GM18517 (cell line): ENCODE results near the gene POLN.
"Not testable (repeated sequence)": the region's sequence is repeated elsewhere in the genome, so short reads cannot be mapped to it uniquely, and the experiment has no call there.

ENCODE experiments used
- ATAC-seq: cut with Tn5 transposase; IDR thresholded peaks from one replicate; pipeline ENCODE4 v1.9.1; 2021; ENCODE audit warnings: mild to moderate bottlenecking, moderate library complexity; ENCODE audit not compliant: unreplicated experiment

POLN gene

GRCh38 chr4:2172161-2172560, 69.8 kb downstream of the POLN start:
- ATAC-seq, result no peak

- no peak for ATAC-seq
Observed at GRCh38 chr4:2168469-2169319, 73.2 kb downstream of the POLN start.

GRCh38 chr4:2166253-2166652, 75.7 kb downstream of the POLN start:
- ATAC-seq, result no peak

- no peak for ATAC-seq
Observed at GRCh38 chr4:2165391-2165790, 76.5 kb downstream of the POLN start.

- ATAC-seq, result no peak
Observed at GRCh38 chr4:2163311-2163821, 78.6 kb downstream of the POLN start.

GRCh38 chr4:2161092-2161703, 80.7 kb downstream of the POLN start:
- ATAC-seq, result not testable (repeated sequence)

- no peak for ATAC-seq
Observed at GRCh38 chr4:2159931-2160330, 82.0 kb downstream of the POLN start.

- no peak for ATAC-seq
Observed at GRCh38 chr4:2155246-2155645, 86.7 kb downstream of the POLN start.

- ATAC-seq, result no peak
Observed at GRCh38 chr4:2154215-2154740, 87.6 kb downstream of the POLN start.

GRCh38 chr4:2151544-2151943, 90.4 kb downstream of the POLN start:
- no peak for ATAC-seq

GRCh38 chr4:2150076-2150475, 91.8 kb downstream of the POLN start:
- no peak for ATAC-seq

- ATAC-seq, result no peak
Observed at GRCh38 chr4:2142630-2143427, 99.1 kb downstream of the POLN start.

- no peak for ATAC-seq
Observed at GRCh38 chr4:2141762-2142451, 100.0 kb downstream of the POLN start.

- no peak for ATAC-seq
Observed at GRCh38 chr4:2141022-2141761, 100.7 kb downstream of the POLN start.

GRCh38 chr4:2138846-2139500, 102.9 kb downstream of the POLN start:
- ATAC-seq, result no peak

GRCh38 chr4:2136726-2137125, 105.2 kb downstream of the POLN start:
- no peak for ATAC-seq

- no peak for ATAC-seq
Observed at GRCh38 chr4:2135083-2135482, 106.8 kb downstream of the POLN start.

- ATAC-seq, result no peak
Observed at GRCh38 chr4:2132438-2132837, 109.5 kb downstream of the POLN start.

- no peak for ATAC-seq
Observed at GRCh38 chr4:2127609-2128332, 114.2 kb downstream of the POLN start.
